ENCODE data around the gene ARL5B.
"Not testable (repeated sequence)": the region's sequence is repeated elsewhere in the genome, so short reads cannot be mapped to it uniquely, and the experiment has no call there.

The ARL5B gene

GRCh38 chr10:18659125-18659818 is at the start of gene ARL5B:
Gene ARL5B (plus strand): TSS chr10:18659431. CDS start chr10:18659638, 207 bp downstream.
- DNase-seq (ENCODE audit: low spot score) = peak; percentile 96

- no peak for DNase-seq (ENCODE audit: low spot score)
Observed at GRCh38 chr10:18610517-18610916, 48.7 kb upstream of the ARL5B start.

DNA sequence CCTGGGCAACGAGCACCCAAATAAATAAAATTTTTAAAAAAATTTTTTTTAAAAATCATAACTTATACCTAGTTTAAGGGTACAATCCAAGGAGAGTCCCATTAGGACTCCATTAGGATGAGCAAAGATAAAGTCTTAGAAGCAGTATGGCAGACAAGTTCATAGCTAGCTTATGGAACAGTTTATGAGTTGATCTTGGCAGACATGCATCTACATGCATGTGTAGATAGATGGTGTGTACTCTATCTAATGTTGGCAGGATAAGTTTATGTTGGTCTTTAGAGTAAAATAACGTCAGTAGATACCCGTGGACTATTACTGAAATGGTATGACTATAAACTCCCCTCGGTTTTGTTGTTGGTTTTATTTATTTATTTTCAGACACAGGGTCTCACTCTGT is 48.1 kb upstream of the ARL5B start:
- no peak for DNase-seq (ENCODE audit: low spot score)

- no peak for DNase-seq (ENCODE audit: low spot score)
Observed at GRCh38 chr10:18615618-18616017, 43.6 kb upstream of the ARL5B start.

GRCh38 chr10:18616337-18616736 is 42.9 kb upstream of the ARL5B start:
- DNase-seq (ENCODE audit: low spot score) = no peak

GRCh38 chr10:18619016-18619415 is 40.2 kb upstream of the ARL5B start:
- no peak for DNase-seq (ENCODE audit: low spot score)

- no peak for DNase-seq (ENCODE audit: low spot score)
Observed at GRCh38 chr10:18620856-18621255, 38.4 kb upstream of the ARL5B start.

DNA sequence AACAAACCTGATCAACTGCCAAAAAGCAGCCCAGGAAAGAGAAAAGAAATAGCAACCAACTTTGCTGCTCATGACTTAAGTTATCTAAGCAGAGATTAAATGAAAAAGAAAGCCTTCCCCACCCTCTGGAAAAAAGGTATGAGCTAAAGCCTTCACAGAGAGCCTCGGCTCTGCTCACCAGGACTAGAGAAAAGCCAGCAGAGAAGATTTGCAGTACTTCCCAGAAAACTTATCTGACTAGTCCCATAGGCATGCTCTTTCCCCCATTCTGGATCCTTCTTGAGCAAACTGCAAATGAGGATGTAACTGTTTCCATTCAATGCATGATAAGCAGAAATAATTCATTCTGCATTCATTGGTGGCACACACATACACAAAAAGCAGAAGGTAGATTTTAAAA is 35.6 kb upstream of the ARL5B start:
- DNase-seq (ENCODE audit: low spot score) = not testable (repeated sequence)

DNA sequence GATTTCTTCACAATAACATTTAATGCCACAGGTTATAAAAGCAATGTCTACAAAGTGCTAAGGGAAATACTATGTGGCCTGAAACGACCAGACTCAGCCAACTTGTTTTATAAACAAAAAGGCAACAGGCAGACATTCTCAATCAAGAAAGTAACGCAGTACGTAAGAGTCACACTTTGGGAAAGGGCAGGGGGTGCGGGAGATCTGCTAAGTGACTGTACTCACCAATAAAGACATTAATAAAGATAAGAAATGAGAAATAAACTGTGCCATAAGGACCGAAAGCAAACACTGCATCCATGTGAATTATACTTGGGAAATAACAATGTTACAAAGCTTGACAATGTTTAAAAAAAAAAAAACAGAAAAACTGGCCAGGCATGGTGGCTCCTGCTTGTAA is 33.3 kb upstream of the ARL5B start:
- no peak for DNase-seq (ENCODE audit: low spot score)

GRCh38 chr10:18627452-18628018 is 31.7 kb upstream of the ARL5B start:
- DNase-seq (ENCODE audit: low spot score) = peak; percentile 20

- DNase-seq (ENCODE audit: low spot score) = not testable (repeated sequence)
Observed at GRCh38 chr10:18632500-18632899, 26.7 kb upstream of the ARL5B start.

DNA sequence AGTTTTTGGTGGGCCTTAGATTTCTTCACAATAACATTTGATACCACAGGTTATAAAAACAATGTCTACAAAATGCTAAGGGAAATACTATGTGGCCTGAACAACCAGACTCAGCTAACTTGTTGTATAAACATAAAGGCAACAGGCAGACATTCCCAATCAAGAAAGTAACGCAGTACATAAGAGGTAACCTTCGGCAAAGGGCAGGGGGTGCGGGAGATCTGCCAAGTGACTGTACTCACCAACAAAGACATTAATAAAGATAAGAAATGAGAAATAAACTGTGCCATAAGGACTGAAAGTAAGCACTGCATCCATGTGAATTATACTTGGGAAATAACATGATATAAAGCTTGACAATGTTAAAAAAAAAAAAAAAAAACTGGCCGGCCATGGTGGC is 23.2 kb upstream of the ARL5B start:
- no peak for DNase-seq (ENCODE audit: low spot score)

DNA sequence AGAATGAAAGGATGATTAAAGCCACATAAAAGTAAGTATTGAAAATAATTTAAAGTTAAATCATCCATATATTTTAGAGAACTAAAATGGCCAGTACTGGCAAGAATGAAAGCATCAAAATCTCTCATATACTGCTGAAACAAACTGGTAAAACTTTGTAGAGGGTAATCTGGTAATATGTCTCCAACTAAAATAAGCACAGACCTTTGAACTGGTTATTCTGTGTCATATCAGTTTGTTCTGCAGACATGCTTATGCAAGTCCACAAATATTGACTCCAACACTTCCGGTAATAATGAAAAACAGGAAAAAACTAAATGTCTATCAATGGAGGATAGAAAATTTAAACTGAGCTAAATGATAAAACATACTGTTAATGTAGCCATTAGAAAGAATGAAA is 21.8 kb upstream of the ARL5B start:
- not testable (repeated sequence) for DNase-seq (ENCODE audit: low spot score)

GRCh38 chr10:18639719-18640118 is 19.5 kb upstream of the ARL5B start:
- DNase-seq (ENCODE audit: low spot score) = not testable (repeated sequence)

- no peak for DNase-seq (ENCODE audit: low spot score)
Observed at GRCh38 chr10:18647151-18647550, 12.1 kb upstream of the ARL5B start.

- no peak for DNase-seq (ENCODE audit: low spot score)
Observed at GRCh38 chr10:18647945-18648344, 11.3 kb upstream of the ARL5B start.

- no peak for DNase-seq (ENCODE audit: low spot score)
Observed at GRCh38 chr10:18649364-18649959, 9.8 kb upstream of the ARL5B start.

DNA sequence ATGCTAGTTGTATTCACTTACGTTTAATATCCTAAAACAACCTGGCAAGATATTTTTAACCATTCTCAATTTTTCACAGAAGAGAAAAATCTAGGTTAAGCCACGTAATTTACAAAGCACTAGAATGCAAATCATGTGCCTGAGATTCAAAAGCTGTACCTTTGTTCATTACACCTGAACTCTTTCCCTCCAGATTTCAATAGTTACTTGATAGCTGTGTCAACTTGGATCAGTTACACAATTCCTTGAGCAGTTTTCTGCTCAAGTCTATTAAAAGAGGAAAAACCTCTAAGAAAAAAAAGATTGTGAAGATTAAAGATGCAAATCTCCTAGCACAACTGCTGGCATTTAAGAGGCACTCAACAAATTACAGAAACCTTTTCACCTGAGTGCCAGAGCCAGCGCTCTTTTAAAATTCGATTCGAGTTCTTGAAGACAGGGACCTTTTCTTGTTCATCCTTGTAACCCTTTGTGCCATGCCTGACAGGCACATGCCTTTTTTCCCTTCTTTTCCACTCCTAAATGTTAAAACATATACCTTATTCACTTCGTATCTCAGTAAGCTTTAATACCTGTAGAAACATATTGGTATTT is 8.7 kb upstream of the ARL5B start:
- DNase-seq (ENCODE audit: low spot score) = no peak

GRCh38 chr10:18651324-18652007 is 7.8 kb upstream of the ARL5B start, which contains the start of gene NSUN6:
Gene NSUN6 (minus strand): TSS chr10:18651587. CDS start chr10:18651203, 384 bp downstream.
- peak; percentile 89 for DNase-seq (ENCODE audit: low spot score)

DNA sequence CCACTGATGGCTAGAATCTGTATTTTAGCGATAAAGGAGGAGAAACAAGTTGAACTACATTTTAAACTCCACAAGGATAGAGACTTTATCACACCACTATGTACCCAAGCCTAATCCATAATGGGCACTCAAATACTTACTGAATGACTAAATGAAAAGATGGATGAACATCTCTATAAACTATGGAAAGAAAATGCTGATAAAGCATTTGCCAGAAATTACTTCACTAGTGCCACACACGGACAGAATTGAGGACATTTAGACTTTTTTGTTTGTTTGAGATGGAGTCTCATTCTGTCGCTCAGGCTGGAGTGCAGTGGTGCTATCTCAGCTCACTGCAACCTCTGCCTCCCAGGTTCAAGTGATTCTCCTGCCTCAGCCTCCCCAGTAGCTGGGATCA is 6.1 kb upstream of the ARL5B start:
- DNase-seq (ENCODE audit: low spot score) = no peak

DNA sequence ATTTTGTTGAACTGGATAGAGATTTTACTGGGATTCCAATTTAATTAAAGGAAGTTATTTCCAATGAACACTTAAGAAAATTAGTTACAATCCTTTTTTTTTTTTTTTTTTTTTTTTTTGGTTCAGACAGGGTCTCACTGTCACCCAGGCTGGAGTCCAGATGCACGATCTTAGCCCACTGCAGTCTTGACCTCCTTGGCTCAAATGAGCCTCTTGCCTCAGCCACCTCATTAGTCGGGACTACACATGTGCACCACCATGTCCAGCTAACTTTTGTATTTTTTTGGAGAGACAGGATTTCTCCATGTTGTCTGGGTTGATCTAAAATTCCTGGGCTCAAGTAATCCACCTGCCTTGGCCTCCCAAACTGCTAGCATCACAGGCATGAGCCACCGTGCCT is 2.5 kb upstream of the ARL5B start:
- no peak for DNase-seq (ENCODE audit: low spot score)

Data from putamen (tissue), 1 donor.